ENCODE results near the gene FAF2. TPM values are rescaled to one million over a fixed set of nuclear protein-coding genes. Genes with fewer than 3 reads are reported as not detected.

The FAF2 gene
- total and polyA plus RNA-seq, 10 of the 15 experiments (the other 5 are each of a cell fraction or from before 2014, with no cell fraction given): 19.0 to 45.1 (median 35.6) TPM

DNA sequence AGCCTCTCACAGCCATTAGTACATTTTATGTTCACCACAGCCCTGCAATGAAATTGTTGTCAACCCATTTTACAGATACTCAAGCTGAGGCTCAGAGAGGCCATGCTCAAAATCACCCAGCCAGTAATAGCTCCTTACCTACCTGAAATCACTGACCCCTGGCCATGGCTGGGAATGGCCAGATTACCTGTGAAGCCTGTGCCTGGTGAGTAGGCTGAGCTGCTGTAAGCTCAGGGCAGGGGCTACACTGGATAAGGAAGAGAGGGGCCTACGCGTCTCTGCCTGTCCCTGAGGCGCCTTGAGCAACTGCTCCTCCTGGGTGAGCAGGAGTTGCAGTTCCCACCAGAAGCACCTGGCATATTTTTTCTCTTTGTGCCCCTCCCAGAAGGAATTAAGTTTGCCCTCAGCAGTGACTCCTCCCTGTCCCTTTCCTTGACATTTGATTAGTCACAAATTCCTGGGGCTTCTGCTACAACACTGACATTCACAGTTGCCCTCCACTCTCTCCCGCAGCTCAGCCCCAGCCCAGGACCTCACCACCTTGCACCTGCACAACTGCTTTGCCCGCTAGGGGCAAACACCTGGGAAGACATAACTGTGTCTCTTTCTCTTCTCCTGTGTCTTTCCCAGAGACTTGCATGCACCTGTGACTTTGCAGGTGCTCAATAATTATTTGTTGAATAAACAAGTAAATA is 37.6 kb upstream of the FAF2 start:
- no peak overlapping the region for H3K4me3 ChIP-seq
- CTCF ChIA-PET: interaction anchor here (1.0 to 1.1 kb wide), 2 partner anchors 19 to 247 kb away, joined by 3 read pairs; no protein-coding TSS in a partner anchor
- no peak overlapping the region for H3K9ac ChIP-seq (ENCODE audit: control insufficient read depth, insufficient read depth, low read length)
- ATAC-seq: no peak
- SMC1A ChIA-PET (ENCODE audit: uncharacterized antibody, unreplicated experiment): no interaction called here
- no peaks in the 10 kb centered on the region for H4K20me1 ChIP-seq (ENCODE audit: control insufficient read depth, insufficient read depth)
- no peaks in the 10 kb centered on the region for H3K27me3 ChIP-seq (replicated peaks in 1 of 2; ENCODE audit: control insufficient read depth in 2 of 2, insufficient read depth in 2 of 2, low read length in 1 of 2)
- H3K79me2 ChIP-seq (ENCODE audit: control insufficient read depth, insufficient read depth, low read length): no peaks in the 10 kb centered on the region; the same call in 1 of the 2 replicates
- peaks cover 11% of the 10 kb centered on the region; the same call in 1 of the 2 replicates for H3K4me1 ChIP-seq (ENCODE audit: control insufficient read depth, insufficient read depth, low read length)
- H3K27ac ChIP-seq (ENCODE audit: control insufficient read depth, insufficient read depth): no peak overlapping the region
- H3K4me2 ChIP-seq (ENCODE audit: control insufficient read depth, insufficient read depth): no peak overlapping the region
- TF ChIP-seq CREB1 (IDR thresholded peaks at IDR 0.05; ENCODE audit: low read depth): no peak
- TF ChIP-seq FOXM1 (IDR thresholded peaks at IDR 0.05; ENCODE audit: low read depth, low read length): no peak
- no peak for TF ChIP-seq SP1 (IDR thresholded peaks at IDR 0.05; ENCODE audit: low read depth, low read length)
- no peak for TF ChIP-seq KDM1A (IDR thresholded peaks at IDR 0.05; ENCODE audit: borderline replicate concordance)
- TF ChIP-seq RBBP5 (conservative IDR thresholded peaks at IDR 0.05): no peak
- TF ChIP-seq MEF2B (IDR thresholded peaks at IDR 0.05; ENCODE audit: partially characterized antibody, poor library complexity, severe bottlenecking): no peak
- DNase-seq (ENCODE audit: low read depth, low spot score): no peak
- POLR2A ChIA-PET: no interaction called here
- H3K9me3 ChIP-seq (replicated peaks; ENCODE audit: control insufficient read depth, insufficient read depth, low read length): no peaks in the 10 kb centered on the region
- H3K36me3 ChIP-seq (ENCODE audit: control insufficient read depth in 2 of 2, insufficient read depth in 2 of 2, low read length in 1 of 2): no peaks in the 10 kb centered on the region; a peak in 1 of 4 replicates
- RAD21 ChIA-PET (ENCODE audit: unreplicated experiment): no interaction called here
- in situ Hi-C loops (cut with MboI): no loop called here
- intact Hi-C loops (cut with micrococcal nuclease; ENCODE audit: unreplicated experiment): loop anchor here (10.0 kb wide), 2 partner anchors 234 to 676 kb away; partner anchors contain the start of gene TSPAN17
- no peak for FAIRE-seq
- no peak overlapping the region for H2AFZ ChIP-seq (ENCODE audit: control insufficient read depth, low read depth, low read length)
- 96% methylated on average over 5 of the region's 5 CpGs for WGBS (ENCODE audit: insufficient coverage, insufficient replicate concordance, low lambda C conversion rate, missing lambda C conversion rate)
- no TSS peak for BruUV-seq (replicated peaks)

All from GM12878 (cell line).